Tibial nerve (tissue), 4 donors: ENCODE measurements around the gene METTL8. TPM values are rescaled to one million over a fixed set of nuclear protein-coding genes. Genes with fewer than 3 reads are reported as not detected.
A peak's percentile ranks its signal among the peaks of the same experiment; 100 is the strongest.

ENCODE experiments used
- DNase-seq, 2 donors: peaks; one replicate each; pipeline ENCODE4 v3.0.0-alpha.2; 2019; ENCODE audit warnings: low spot score in 2 of 2
- H3K27ac ChIP-seq, 4 donors: fragments of 200-600 bp; sonication (generic) in 3 of 4; one replicate each; pipeline ENCODE4 v1.5.1; 2017 to 2019; ENCODE audit warnings: mild to moderate bottlenecking in 1 of 4
- H3K27me3 ChIP-seq, 2 donors: fragments of 200-600 bp; sonication (generic) in 1 of 2; one replicate each; pipeline versions ENCODE4 v1.5.1 to v1.6.0; 2017 to 2019
- H3K36me3 ChIP-seq, 3 donors: fragments of 200-600 bp; sonication (generic); one replicate each; pipeline ENCODE4 v1.5.1; 2018 to 2019
- H3K4me1 ChIP-seq, 4 donors: fragments of 200-600 bp; sonication (generic) in 3 of 4; one replicate each; pipeline ENCODE4 v1.5.1; 2017 to 2019
- H3K4me3 ChIP-seq, 4 donors: fragments of 200-600 bp; sonication (generic) in 3 of 4; one replicate each; pipeline ENCODE4 v1.5.1; 2017 to 2019; ENCODE audit warnings: mild to moderate bottlenecking in 1 of 4, moderate library complexity in 1 of 4
- H3K9me3 ChIP-seq, 4 donors: fragments of 200-600 bp; sonication (generic) in 3 of 4; one replicate each; pipeline ENCODE4 v1.5.1; 2017 to 2019
- CTCF ChIP-seq, 5 experiments: fragments of 200-600 bp in 3 of 5; fragments of 450-650 bp in 2 of 5; sonication (generic) in 3 of 5; IDR thresholded peaks; one replicate each; pipeline ENCODE4 v1.5.1; 2016 to 2019; ENCODE audit warnings: antibody characterized with exemption in 5 of 5, mild to moderate bottlenecking in 3 of 5, moderate library complexity in 2 of 5
- EP300 ChIP-seq, 2 donors: sonication (generic); formaldehyde crosslinking; IDR thresholded peaks; one replicate each; pipeline ENCODE4 v1.6.1; 2017; ENCODE audit warnings: antibody characterized with exemption in 2 of 2, mild to moderate bottlenecking in 1 of 2
- POLR2A ChIP-seq, 2 donors: fragments of 450-650 bp; IDR thresholded peaks; one replicate each; pipeline ENCODE4 v1.6.1; 2017; ENCODE audit warnings: antibody characterized with exemption in 2 of 2, mild to moderate bottlenecking in 2 of 2, moderate library complexity in 2 of 2
- WGBS, 2 donors: methylation state at CpG; one replicate each; pipeline ENCODE4 v1.1.5; 2018; 5-methylcytosine and 5-hydroxymethylcytosine counted together
- total RNA-seq, 4 donors: library from RNA; depleted of rRNA; stranded (reverse); fragments of >200 nt; gene quantifications; one replicate each; pipeline ENCODE4 v1.1.0, GENCODE V29; 2016

The METTL8 gene
- total RNA-seq, 4 donors from 2014 or later = 13.5 to 27.9 (median 20.7) TPM

GRCh38 chr2:171279983-171280790, 153.6 kb downstream of the METTL8 start:
- WGBS, 2 donors = 82 to 86% methylated on average over 13 of the region's 13 CpGs
- DNase-seq = no peak
- no peaks in the 10 kb centered on the region for H3K27me3 ChIP-seq
- no peaks in the 10 kb centered on the region for H3K4me1 ChIP-seq
- no peak overlapping the region for H3K4me3 ChIP-seq
- TF ChIP-seq CTCF (IDR thresholded peaks at IDR 0.05) (no peak), POLR2A (IDR thresholded peaks at IDR 0.05) (no peak), EP300 (IDR thresholded peaks at IDR 0.05) (no peak)
- H3K9me3 ChIP-seq = no peaks in the 10 kb centered on the region
- no peaks in the 10 kb centered on the region for H3K36me3 ChIP-seq
- no peak overlapping the region for H3K27ac ChIP-seq

DNA sequence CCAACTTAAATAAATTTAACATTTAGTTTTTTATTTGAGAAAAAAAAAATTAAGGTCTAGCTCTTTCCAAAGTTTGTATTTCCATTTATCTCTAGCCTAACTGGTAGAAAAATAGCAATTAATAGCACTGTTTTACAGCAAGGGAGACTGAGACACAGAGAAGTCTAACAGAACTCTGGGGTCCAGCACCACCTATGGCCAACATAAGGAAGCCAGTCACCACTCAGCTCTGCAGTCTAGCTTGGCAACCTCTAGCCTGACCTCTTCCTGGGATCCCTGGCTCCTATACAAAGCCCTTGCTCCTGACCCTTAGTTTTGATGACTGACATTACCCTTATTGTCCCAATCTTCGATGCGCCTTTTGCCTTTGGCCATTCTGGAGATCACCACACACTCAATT, 159.0 kb downstream of the METTL8 start:
- no peaks in the 10 kb centered on the region for H3K36me3 ChIP-seq
- TF ChIP-seq POLR2A (IDR thresholded peaks at IDR 0.05) (no peak), CTCF (IDR thresholded peaks at IDR 0.05) (no peak), EP300 (IDR thresholded peaks at IDR 0.05) (no peak)

GRCh38 chr2:171271971-171272436, 161.8 kb downstream of the METTL8 start:
- Histone ChIP-seq H3K36me3 (no peaks in the 10 kb centered on the region), H3K4me3 (no peak overlapping the region), H3K27ac (no peak overlapping the region), H3K4me1 (peaks cover 0 to 11% (median 0%) of the 10 kb centered on the region in 4 donors), H3K9me3 (no peaks in the 10 kb centered on the region), H3K27me3 (no peaks in the 10 kb centered on the region)
- TF ChIP-seq CTCF (IDR thresholded peaks at IDR 0.05) = no peak
- peak in 1 of 2 donors; percentile 29 for TF ChIP-seq EP300 (IDR thresholded peaks at IDR 0.05)
- 67 to 71% methylated on average over 1 of the region's 1 CpG for WGBS, 2 donors
- no peak for DNase-seq

More for the DNA sequence above, 159.0 kb downstream of the METTL8 start:
- no peak for DNase-seq
- Histone ChIP-seq H3K27ac (no peak overlapping the region), H3K4me1 (peaks cover 0 to 11% (median 0%) of the 10 kb centered on the region in 4 donors), H3K9me3 (no peaks in the 10 kb centered on the region), H3K4me3 (no peak overlapping the region), H3K27me3 (no peaks in the 10 kb centered on the region)
- WGBS, 2 donors = 85 to 86% methylated on average over 2 of the region's 2 CpGs

DNA sequence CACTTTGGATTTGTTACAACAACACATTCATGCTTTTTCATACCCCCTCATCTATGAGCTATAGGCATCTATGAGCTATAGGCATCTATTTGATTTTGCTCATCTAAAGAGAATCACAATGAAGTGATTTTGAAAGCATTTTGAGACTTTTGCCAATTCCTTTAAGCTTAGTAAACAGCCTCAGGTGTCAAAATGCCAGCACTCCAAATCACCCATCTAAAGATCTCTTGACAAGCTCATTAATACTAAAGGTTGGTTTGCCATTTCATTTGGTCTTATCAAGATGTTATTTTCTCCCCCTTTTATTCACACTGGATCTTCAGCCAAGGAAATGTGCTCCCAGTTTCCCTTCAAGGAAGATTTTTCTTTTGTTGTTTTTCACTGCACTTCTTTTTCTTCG, 162.4 kb downstream of the METTL8 start:
- WGBS, 2 donors = 63 to 67% methylated on average over 1 of the region's 1 CpG
- no peaks in the 10 kb centered on the region for H3K36me3 ChIP-seq
- no peaks in the 10 kb centered on the region for H3K9me3 ChIP-seq
- no peak overlapping the region for H3K27ac ChIP-seq
- H3K4me1 ChIP-seq = peaks cover 0 to 11% (median 0%) of the 10 kb centered on the region in 4 donors
- TF ChIP-seq CTCF (IDR thresholded peaks at IDR 0.05) (no peak), POLR2A (IDR thresholded peaks at IDR 0.05) (no peak)
- no peak overlapping the region for H3K4me3 ChIP-seq
- DNase-seq = no peak
- no peaks in the 10 kb centered on the region for H3K27me3 ChIP-seq

DNA sequence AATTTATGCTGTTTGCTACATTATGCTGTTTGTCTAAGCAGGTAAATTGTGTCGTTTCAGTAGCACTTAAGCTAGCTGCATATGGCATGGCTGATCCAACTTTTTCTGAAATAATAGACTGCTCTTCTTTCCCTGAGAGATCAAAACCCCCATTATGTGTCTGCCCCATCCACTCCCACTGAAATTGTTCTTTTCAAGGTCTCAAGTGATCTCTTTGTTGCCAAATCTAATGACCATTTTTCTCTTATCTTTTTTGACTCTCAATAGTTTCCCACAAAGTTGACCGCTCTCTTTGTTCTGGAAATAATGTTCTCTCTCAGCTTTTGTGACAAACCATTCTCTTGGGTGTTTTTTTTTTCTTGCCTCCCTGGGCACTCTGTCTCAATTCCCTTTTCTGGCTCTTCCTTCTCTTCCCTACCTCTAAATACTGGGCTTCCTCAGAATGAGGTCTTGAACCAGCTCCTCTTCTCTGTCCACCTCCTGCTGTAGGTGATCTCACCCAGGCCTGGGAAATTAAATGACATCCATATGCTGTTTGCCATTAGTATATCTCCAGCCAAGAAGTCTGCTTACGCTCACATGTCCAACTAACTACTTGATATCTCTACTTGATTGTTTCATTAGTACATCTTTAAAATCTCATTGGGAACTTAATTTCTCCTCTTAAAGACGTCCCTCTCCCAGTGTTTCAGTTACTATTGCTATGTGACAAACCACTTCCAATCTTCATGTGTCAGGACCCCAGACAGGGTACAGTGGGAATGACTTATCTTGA, 165.7 kb downstream of the METTL8 start:
- H3K27ac ChIP-seq = no peak overlapping the region
- no peak overlapping the region for H3K4me3 ChIP-seq
- H3K9me3 ChIP-seq = no peaks in the 10 kb centered on the region
- TF ChIP-seq CTCF (IDR thresholded peaks at IDR 0.05) = no peak
- TF ChIP-seq POLR2A (IDR thresholded peaks at IDR 0.05) = no peak
- TF ChIP-seq EP300 (IDR thresholded peaks at IDR 0.05) = no peak
- WGBS, 2 donors = 67 to 71% methylated on average over 4 of the region's 4 CpGs
- peaks cover 0 to 11% (median 0%) of the 10 kb centered on the region in 4 donors for H3K4me1 ChIP-seq
- H3K36me3 ChIP-seq = no peaks in the 10 kb centered on the region
- no peak for DNase-seq
- no peaks in the 10 kb centered on the region for H3K27me3 ChIP-seq
